Stimulated activated naive B cell treated with anti-CD40 and anti-IgM and Interleukin-4, amounts not matched to agents 10 μg/mL and 1 μg/mL and 100 μg/mL, for 72 hours (primary cell): ENCODE measurements around the gene PHOX2B.

Source experiments
- ATAC-seq, 2 donors: fragments of 150-1000 bp; cut with Tn5 transposase; replicated peaks; 2 replicates each; pipeline ENCODE4 v1.10.0; 2021; ENCODE audit warnings: moderate library complexity in 1 of 2
- DNase-seq: peaks from one replicate; pipeline ENCODE4 v3.0.0; 2021
- H3K27ac Mint-ChIP-seq: one replicate; pipeline ENCODE4 v1.8.0; 2022; ENCODE audit warnings: mild to moderate bottlenecking, mixed read lengths
- H3K27me3 Mint-ChIP-seq, 2 donors: one replicate each; pipeline ENCODE4 v1.8.0; 2022; ENCODE audit warnings: mixed read lengths in 2 of 2
- H3K36me3 Mint-ChIP-seq, 2 donors: one replicate each; pipeline ENCODE4 v1.8.0; 2022; ENCODE audit warnings: mixed read lengths in 2 of 2, mild to moderate bottlenecking in 1 of 2
- H3K4me1 Mint-ChIP-seq, 2 donors: one replicate each; pipeline ENCODE4 v1.8.0; 2022; ENCODE audit warnings: mixed read lengths in 2 of 2, mild to moderate bottlenecking in 1 of 2
- H3K4me3 Mint-ChIP-seq, 2 donors: one replicate each; pipeline ENCODE4 v1.8.0; 2022; ENCODE audit warnings: mild to moderate bottlenecking in 2 of 2, mixed read lengths in 2 of 2, moderate library complexity in 1 of 2
- H3K9me3 Mint-ChIP-seq, 2 donors: one replicate each; pipeline ENCODE4 v1.8.0; 2022; ENCODE audit warnings: mixed read lengths in 2 of 2, mild to moderate bottlenecking in 1 of 2

Gene PHOX2B

DNA sequence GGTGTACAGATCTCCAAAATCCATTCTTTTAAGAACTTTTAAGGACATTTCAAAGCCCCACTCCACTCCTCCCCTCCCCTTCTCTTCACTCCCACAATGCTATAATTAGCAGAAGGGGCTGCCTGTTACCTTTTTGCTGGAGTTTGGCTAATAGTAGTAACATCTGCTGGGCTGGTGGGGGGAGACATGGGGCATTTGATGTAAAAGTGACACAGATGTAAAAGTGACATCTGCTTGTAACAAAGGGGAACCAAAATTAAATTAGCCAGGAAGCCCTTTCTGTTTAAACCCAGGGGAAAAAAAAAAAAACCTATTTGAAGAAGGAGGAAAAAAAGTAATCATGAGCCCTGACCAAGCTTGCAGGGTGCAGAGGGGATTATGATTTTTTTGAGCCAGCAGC is 5.4 kb upstream of the PHOX2B start:
- H3K27me3 Mint-ChIP-seq, result peaks cover 69 to 78% of the 10 kb centered on the region in 2 donors
- no peak for ATAC-seq

DNA sequence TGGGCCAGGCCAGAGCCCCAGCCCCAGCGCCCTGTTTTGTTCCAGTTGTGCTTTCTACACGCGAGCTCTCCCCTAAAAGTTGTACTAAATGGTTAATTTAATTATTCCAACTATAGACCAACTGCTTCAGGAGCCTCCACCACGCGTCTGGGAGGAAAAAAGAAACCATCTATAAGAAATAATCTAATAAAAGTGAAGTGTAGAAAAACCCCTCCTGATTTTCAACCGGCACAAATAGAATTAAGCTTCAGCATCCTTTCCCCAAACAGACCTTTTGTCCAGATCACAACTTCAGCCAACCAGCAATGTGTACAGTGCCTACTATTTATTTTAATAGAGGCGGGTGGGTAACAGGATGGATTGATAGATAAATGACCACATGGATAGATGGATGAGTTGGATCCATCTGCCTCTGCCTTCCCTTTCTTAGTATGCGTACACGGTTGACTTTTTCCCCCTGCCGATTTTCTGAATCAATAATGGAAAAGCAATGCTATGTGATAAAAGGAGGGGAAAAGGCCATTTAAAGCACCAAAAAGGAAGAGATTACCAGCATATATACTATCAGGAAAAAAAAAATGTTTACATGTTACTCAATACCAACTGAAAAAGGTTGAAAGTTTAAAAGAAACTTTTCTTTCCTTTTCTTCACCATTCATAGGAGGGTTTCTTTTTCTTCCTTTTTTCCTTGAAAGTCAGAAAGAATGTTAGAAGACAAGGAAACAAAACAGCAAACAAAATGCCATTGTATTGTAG is 3.7 kb upstream of the PHOX2B start:
- Mint-ChIP-seq H3K27ac (peak overlapping the region; percentile 27), H3K9me3 (peaks cover 0 to 3% of the 10 kb centered on the region in 2 donors), H3K4me1 (peaks cover 4 to 21% of the 10 kb centered on the region in 2 donors), H3K27me3 (peaks cover 75 to 81% of the 10 kb centered on the region in 2 donors), H3K36me3 (peaks cover 2 to 4% of the 10 kb centered on the region in 2 donors), H3K4me3 (no peak overlapping the region)
- DNase-seq (no peak), ATAC-seq (no peak)

More for the DNA sequence above, 5.4 kb upstream of the PHOX2B start:
- no peak overlapping the region for H3K4me3 Mint-ChIP-seq
- DNase-seq, result no peak
- peaks cover 0 to 3% of the 10 kb centered on the region in 2 donors for H3K9me3 Mint-ChIP-seq
- H3K27ac Mint-ChIP-seq, result no peak overlapping the region
- H3K4me1 Mint-ChIP-seq, result peaks cover 4 to 16% of the 10 kb centered on the region in 2 donors
- no peaks in the 10 kb centered on the region for H3K36me3 Mint-ChIP-seq

DNA sequence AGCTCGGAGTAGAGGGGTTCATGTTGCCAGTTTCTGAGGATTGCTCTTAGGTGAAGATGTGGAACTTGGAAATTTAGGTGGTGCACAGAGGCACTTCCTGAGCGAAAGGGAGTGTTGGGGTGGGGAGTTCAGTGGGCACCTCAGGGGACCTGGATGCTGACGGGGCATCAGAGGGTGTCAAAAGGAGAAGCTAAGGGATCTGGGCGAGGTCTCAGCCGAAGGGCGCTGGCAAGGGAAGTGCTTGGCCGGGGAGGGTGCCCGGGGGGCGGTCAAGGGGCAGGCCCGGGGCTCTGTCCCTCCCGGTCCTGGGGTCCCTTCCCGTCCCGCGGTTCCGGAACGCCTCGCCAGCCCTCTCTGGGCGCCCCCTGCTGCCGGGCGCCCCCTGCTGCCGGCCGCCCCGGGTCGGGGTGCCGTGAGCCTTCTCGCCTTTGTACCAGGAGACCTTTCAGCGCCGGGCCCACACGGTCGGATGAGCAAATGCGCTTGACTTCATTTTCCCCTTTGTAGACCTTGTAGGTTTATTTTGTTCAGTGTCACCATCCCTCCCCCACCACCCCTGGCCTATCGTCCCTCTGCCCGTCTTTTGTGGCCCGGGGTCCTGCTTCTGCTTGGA is 3.0 kb upstream of the PHOX2B start:
- peak overlapping the region; percentile 27 for H3K27ac Mint-ChIP-seq
- peaks cover 2 to 5% of the 10 kb centered on the region in 2 donors for H3K36me3 Mint-ChIP-seq
- H3K4me1 Mint-ChIP-seq, result peaks cover 4 to 25% of the 10 kb centered on the region in 2 donors
- DNase-seq, result no peak
- peaks cover 0 to 3% of the 10 kb centered on the region in 2 donors for H3K9me3 Mint-ChIP-seq
- H3K27me3 Mint-ChIP-seq, result peaks cover 80 to 87% of the 10 kb centered on the region in 2 donors
- H3K4me3 Mint-ChIP-seq, result no peak overlapping the region
- no peak for ATAC-seq

DNA sequence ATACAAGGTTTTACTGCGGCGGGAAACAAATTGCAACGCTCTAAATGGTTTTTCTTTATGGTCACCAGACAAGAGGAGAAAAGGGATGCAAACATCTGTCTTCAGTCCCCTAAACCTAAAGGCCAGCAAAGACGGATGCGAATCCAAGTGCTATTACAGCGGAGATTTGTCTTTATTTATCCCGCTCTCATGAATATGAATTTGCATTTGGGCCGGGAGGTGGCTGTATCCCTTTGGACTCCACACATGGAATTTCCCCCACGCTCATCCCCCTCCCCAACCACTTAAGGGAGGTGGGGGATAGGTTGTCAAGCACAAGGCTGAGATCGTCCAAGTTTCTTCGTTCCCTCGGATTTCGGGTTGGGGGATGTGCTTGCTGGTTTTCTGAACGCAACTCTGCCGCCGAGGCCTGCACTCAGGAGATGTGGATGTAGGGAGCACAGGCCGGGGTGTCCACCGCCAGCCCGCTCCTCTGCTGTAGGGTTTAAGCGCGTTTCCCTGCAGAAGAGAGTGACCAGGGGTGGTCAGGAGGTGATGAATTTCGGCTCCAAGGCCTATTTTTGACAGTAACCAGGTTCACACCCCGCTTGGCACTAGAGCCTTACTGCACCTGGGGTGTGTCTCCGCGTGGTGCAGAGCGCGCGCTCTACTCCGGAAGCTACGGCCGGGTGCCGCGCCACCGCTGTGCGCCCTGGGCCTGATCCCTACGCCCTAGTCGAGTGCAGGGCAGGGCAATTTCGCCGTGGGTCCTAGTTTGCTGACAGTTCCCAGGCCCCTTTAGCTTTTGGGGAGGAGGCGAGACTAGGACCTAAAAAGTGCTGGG is 2.3 kb upstream of the PHOX2B start:
- H3K36me3 Mint-ChIP-seq, result peaks cover 2 to 5% of the 10 kb centered on the region in 2 donors
- H3K9me3 Mint-ChIP-seq, result peaks cover 0 to 3% of the 10 kb centered on the region in 2 donors
- DNase-seq, result no peak
- no peak overlapping the region for H3K27ac Mint-ChIP-seq
- ATAC-seq, result no peak
- H3K4me3 Mint-ChIP-seq, result peak overlapping the region in 1 of 2 donors; percentile 7
- peaks cover 4 to 25% of the 10 kb centered on the region in 2 donors for H3K4me1 Mint-ChIP-seq
- H3K27me3 Mint-ChIP-seq, result peaks cover 85 to 91% of the 10 kb centered on the region in 2 donors

DNA sequence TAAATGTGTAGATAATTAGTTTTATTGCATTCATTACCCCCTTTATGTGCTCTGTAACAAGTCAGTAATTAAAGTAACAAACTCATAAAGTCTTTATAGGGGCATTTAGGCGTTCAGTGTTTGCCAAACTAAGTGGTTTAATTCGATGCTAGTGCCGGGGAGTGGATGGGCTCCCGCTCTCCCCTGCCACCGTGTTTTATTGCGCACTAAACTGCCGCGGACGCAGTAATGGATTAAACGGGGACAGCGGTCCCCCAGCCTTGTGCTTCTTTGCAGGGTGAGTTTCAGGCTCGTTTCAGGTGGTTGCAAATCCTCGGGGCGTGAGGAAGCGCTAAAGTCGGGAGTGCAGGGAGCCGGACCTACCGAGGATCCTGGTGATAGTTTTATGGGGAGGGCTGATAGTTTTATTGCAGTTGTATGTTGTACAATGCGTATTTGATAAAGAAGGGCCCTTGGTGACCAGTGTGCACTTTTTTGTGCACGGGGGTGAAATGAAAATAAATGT is 1.6 kb upstream of the PHOX2B start:
- DNase-seq (no peak), ATAC-seq (no peak)
- peaks cover 4 to 25% of the 10 kb centered on the region in 2 donors for H3K4me1 Mint-ChIP-seq
- no peak overlapping the region for H3K4me3 Mint-ChIP-seq
- H3K27ac Mint-ChIP-seq, result peak overlapping the region; percentile 39
- H3K27me3 Mint-ChIP-seq, result peaks cover 78 to 91% of the 10 kb centered on the region in 2 donors
- H3K36me3 Mint-ChIP-seq, result peaks cover 2 to 5% of the 10 kb centered on the region in 2 donors
- peaks cover 0 to 3% of the 10 kb centered on the region in 2 donors for H3K9me3 Mint-ChIP-seq

DNA sequence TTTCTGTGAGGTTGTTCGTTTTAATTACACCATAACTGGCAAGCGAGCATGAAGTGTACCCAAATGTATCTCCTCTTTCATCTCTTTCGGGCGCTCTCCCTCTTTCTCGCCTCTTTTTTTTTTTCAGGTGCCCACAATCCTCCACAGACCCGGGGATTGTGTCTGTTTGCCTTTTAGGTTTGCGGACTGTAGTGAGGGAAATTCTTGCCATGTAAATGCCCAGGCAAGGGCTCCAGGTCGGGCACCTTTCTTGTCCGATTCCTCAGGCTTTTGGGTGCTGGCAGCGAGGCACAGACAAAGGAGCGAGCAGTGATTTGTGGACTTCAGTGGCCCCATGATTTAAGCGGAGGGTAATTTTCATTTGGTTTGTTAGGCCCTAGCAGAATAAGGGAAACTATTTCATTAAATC is 1.1 kb upstream of the PHOX2B start:
- Mint-ChIP-seq H3K36me3 (peaks cover 2 to 8% of the 10 kb centered on the region in 2 donors), H3K4me1 (peaks cover 4 to 25% of the 10 kb centered on the region in 2 donors), H3K9me3 (peaks cover 0 to 1% of the 10 kb centered on the region in 2 donors), H3K4me3 (peak overlapping the region in 1 of 2 donors; percentile 37), H3K27me3 (peaks cover 76 to 91% of the 10 kb centered on the region in 2 donors), H3K27ac (peak overlapping the region; percentile 90)
- DNase-seq (no peak), ATAC-seq (no peak)

DNA sequence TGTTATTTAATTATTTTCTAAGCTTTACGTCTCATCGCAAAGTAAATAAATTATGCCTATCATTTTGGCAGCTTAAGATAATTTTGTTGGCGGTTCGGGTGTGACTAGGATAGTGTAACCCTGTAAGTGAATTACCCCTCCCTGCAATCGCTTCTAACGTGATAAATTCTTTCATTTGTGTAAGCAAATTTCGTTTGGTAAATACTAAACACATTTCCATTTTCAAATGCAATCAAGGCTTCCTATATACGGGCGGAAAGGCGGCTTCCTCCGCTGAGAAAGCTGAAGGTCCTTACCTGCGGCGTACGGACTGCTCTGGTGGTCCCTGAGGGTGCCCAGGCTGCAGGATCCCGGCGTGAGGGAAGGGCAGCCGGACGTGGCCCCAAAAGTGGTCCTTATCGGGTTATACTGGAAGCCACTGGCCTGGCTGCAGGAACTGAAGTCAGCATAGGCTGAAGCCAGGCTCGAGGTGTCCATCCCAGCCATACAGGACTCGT is 403 bp downstream of the PHOX2B start:
- no peak for DNase-seq
- Mint-ChIP-seq H3K27me3 (peaks cover 75 to 86% of the 10 kb centered on the region in 2 donors), H3K36me3 (peaks cover 2 to 14% of the 10 kb centered on the region in 2 donors), H3K27ac (no peak overlapping the region), H3K4me1 (peaks cover 7 to 20% of the 10 kb centered on the region in 2 donors), H3K9me3 (peaks cover 0 to 3% of the 10 kb centered on the region in 2 donors), H3K4me3 (no peak overlapping the region)
- ATAC-seq, result no peak

DNA sequence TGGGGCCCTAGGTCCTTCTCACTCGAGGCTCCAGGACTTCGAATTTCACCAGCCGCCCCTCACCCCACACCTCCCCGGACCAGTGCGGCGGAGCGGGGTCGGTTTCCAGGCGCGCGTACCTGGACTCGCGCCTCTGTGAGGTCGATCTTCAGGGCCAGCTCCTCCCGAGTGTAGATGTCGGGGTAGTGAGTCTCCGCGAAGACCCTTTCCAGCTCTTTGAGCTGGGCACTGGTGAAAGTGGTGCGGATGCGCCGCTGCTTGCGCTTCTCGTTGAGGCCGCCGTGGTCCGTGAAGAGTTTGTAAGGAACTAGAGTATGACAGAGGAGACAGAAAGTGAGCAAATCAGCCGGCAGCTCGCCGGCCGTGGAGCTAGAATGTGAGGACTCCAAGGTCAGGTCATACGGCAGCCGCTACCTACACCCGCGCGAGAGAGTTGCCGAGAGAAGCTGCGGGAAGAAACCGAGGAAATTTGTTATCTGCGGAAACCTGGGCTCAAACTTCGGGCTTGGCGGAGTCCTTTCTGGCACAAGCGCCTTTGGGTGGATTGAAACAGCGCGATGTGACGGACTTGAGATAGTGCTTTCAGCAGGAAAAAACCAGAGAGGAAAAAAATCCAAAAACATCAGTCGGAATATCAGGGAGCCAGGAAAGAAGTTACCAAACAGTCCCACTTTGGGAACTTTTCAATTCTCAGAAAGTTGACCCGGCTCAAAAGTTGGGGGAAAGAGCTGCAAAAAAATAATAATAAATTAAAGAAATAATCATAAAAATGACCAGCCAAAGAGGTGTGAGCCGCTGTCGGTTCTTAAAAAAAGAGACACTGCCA is 1.1 kb downstream of the PHOX2B start:
- DNase-seq (no peak), ATAC-seq (no peak)
- Mint-ChIP-seq H3K27me3 (peaks cover 71 to 86% of the 10 kb centered on the region in 2 donors), H3K27ac (peak overlapping the region; percentile 82), H3K36me3 (peaks cover 2 to 14% of the 10 kb centered on the region in 2 donors), H3K4me1 (peaks cover 7 to 20% of the 10 kb centered on the region in 2 donors), H3K9me3 (peaks cover 0 to 3% of the 10 kb centered on the region in 2 donors), H3K4me3 (peak overlapping the region in 1 of 2 donors; percentile 59)

DNA sequence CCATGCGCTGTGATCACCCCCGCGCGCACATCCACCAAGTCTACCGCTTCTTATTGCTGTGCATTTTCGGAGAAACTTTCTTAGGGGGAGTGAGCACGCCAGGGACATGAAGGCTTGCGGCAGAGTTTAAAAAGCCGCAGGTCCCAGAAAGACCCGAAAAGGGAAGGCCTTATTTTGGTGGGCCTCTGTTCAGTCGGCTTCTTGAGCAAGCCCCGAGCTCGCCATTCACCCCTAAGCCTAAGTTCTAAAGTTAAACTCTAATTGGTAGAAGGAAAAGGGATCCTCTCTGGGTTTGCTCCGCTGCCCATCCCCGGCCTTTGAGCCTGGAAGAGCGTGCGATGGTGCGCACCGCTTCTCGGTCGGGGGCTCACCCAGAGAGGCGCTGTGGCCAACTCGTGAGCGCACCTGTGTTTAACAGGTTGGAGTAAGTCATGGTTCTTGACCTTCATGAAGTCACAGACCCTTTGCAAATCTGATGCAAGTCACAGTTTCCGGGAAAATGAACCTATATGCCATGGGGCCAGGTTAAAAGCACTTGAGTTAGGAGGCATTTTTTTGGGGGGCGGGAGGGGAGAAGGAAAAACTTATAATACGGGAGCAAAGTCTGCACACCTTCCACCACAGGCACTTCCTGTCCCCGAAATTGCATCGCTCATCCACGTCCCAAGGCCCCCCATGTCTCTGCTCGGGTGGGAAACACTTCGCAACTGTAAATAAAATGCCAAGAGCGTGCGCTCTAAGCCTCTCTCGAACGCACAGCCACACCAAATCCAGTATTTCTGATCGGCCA is 1.9 kb downstream of the PHOX2B start:
- DNase-seq (no peak), ATAC-seq (no peak)
- peaks cover 7 to 14% of the 10 kb centered on the region in 2 donors for H3K4me1 Mint-ChIP-seq
- H3K9me3 Mint-ChIP-seq, result peaks cover 0 to 3% of the 10 kb centered on the region in 2 donors
- peak overlapping the region; percentile 82 for H3K27ac Mint-ChIP-seq
- peak overlapping the region in 1 of 2 donors; percentile 29 for H3K4me3 Mint-ChIP-seq
- H3K27me3 Mint-ChIP-seq, result peaks cover 67 to 85% of the 10 kb centered on the region in 2 donors
- H3K36me3 Mint-ChIP-seq, result peaks cover 2 to 14% of the 10 kb centered on the region in 2 donors

DNA sequence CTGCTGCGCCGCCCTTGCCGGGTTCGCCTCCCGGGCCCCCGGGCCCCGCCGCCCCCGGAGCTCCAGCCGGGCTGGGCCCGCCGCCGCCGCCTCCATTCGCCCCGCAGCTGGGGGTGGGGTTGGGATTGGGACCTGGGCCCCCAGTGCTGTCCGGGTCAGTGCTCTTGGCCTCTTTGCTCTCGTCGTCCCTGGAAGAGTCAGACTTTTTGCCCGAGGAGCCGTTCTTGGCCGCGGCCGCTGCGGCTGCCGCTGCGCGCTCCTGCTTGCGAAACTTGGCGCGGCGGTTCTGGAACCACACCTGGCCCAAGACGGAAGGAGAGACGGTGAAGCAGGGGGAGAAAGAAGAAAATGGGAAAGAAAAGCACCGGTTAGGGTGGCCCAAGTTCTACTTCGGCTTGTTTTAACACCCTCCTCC is 2.5 kb downstream of the PHOX2B start:
- peak overlapping the region; percentile 47 for H3K27ac Mint-ChIP-seq
- H3K27me3 Mint-ChIP-seq, result peaks cover 65 to 85% of the 10 kb centered on the region in 2 donors
- peak overlapping the region; percentile 29 to 61 for H3K4me3 Mint-ChIP-seq
- H3K9me3 Mint-ChIP-seq, result peaks cover 0 to 3% of the 10 kb centered on the region in 2 donors
- no peak for DNase-seq
- H3K36me3 Mint-ChIP-seq, result peaks cover 2 to 14% of the 10 kb centered on the region in 2 donors
- no peak for ATAC-seq
- H3K4me1 Mint-ChIP-seq, result peaks cover 5 to 9% of the 10 kb centered on the region in 2 donors

DNA sequence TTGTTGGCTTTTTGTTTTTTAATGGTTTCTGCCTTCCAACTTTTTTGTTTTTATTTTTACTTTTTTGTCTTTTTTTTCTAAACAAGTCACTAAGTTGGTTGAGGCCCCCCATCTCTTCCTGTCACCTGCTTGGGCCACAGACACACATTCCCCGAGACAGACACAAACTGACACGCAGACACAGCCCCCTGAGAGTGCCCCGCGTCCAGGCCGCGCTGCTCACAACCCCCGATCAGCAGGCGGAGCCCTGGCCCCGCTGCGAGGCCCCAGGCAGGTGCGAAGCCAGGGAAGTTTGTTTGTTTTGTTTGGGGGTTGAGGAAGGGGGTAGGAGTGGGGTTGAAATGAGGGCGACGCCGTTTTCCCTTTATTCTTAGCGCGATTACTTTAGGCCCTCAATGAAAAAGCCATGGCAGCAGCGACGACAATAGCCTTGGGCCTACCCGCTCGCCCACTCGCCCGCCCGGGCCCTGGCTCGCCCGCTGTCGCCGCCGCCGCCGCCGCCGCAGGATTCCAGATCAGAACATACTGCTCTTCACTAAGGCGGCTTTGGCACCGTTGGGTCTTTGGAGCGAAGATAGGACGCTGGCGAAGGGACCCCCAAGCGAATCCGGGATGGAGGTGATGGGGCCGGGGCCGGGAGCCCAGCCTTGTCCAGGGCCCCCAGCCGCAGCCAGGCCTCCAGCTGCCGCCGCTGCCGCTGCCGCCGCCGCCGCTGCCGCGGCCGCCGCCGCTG is 3.1 kb downstream of the PHOX2B start:
- peaks cover 0 to 3% of the 10 kb centered on the region in 2 donors for H3K9me3 Mint-ChIP-seq
- peaks cover 5 to 9% of the 10 kb centered on the region in 2 donors for H3K4me1 Mint-ChIP-seq
- peak overlapping the region; percentile 31 for H3K27ac Mint-ChIP-seq
- DNase-seq (no peak), ATAC-seq (no peak)
- H3K36me3 Mint-ChIP-seq, result peaks cover 2 to 14% of the 10 kb centered on the region in 2 donors
- no peak overlapping the region for H3K4me3 Mint-ChIP-seq
- peaks cover 65 to 85% of the 10 kb centered on the region in 2 donors for H3K27me3 Mint-ChIP-seq
